NCI-H2227 treated with DMSO at 0.1 percent for 48 hours (cell line): ENCODE measurements around the gene CYP2A6.
"Not testable (repeated sequence)": the region's sequence is repeated elsewhere in the genome, so short reads cannot be mapped to it uniquely, and the experiment has no call there.

ENCODE experiments used
- DNase-seq: peaks from one replicate; lab custom pipeline; 2025; lab: John Stamatoyannopoulos, UW

The CYP2A6 gene

GRCh38 chr19:40850277-40850676 lies at the start of gene CYP2A6:
CYP2A6 (minus strand) TSS chr19:40850447; CDS start chr19:40850426, 21 bp downstream.
- not testable (repeated sequence) for DNase-seq

GRCh38 chr19:40899964-40900363 lies 49.7 kb upstream of the CYP2A6 start:
- DNase-seq = not testable (repeated sequence)

- not testable (repeated sequence) for DNase-seq
These were observed 46.9 kb upstream of the CYP2A6 start for GRCh38 chr19:40896843-40897789.

- DNase-seq = no peak
These were observed 46.2 kb upstream of the CYP2A6 start for GRCh38 chr19:40896418-40896796.

GRCh38 chr19:40893112-40893511 lies 42.9 kb upstream of the CYP2A6 start:
- DNase-seq = no peak

- no peak for DNase-seq
These were observed 39.1 kb upstream of the CYP2A6 start for GRCh38 chr19:40889366-40889765.

GRCh38 chr19:40888191-40888590 lies 37.9 kb upstream of the CYP2A6 start:
- no peak for DNase-seq

- DNase-seq = not testable (repeated sequence)
These were observed 34.1 kb upstream of the CYP2A6 start for GRCh38 chr19:40884187-40884931.

- DNase-seq = not testable (repeated sequence)
These were observed 31.8 kb upstream of the CYP2A6 start, which contains the start of gene CYP2A7 for GRCh38 chr19:40882062-40882461. CYP2A7 (minus strand) TSS chr19:40882231; CDS start chr19:40882210, 21 bp downstream.

GRCh38 chr19:40879349-40879748 lies 29.1 kb upstream of the CYP2A6 start:
- not testable (repeated sequence) for DNase-seq

GRCh38 chr19:40875526-40875951 lies 25.3 kb upstream of the CYP2A6 start:
- DNase-seq = not testable (repeated sequence)

GRCh38 chr19:40874874-40875273 lies 24.6 kb upstream of the CYP2A6 start:
- DNase-seq = not testable (repeated sequence)

- not testable (repeated sequence) for DNase-seq
These were observed 23.6 kb upstream of the CYP2A6 start for GRCh38 chr19:40873873-40874272.

GRCh38 chr19:40872209-40872608 lies 22.0 kb upstream of the CYP2A6 start:
- no peak for DNase-seq

- no peak for DNase-seq
These were observed 17.5 kb upstream of the CYP2A6 start for GRCh38 chr19:40867701-40868100.

- DNase-seq = not testable (repeated sequence)
These were observed 14.7 kb upstream of the CYP2A6 start for GRCh38 chr19:40864739-40865496.

GRCh38 chr19:40862785-40863184 lies 12.5 kb upstream of the CYP2A6 start:
- no peak for DNase-seq

GRCh38 chr19:40862333-40862732 lies 12.1 kb upstream of the CYP2A6 start:
- no peak for DNase-seq

GRCh38 chr19:40858109-40858508 lies 7.9 kb upstream of the CYP2A6 start:
- DNase-seq = no peak

GRCh38 chr19:40852467-40853152 lies 2.4 kb upstream of the CYP2A6 start:
- DNase-seq = not testable (repeated sequence)

GRCh38 chr19:40846722-40847121 lies 3.5 kb downstream of the CYP2A6 start:
- not testable (repeated sequence) for DNase-seq
